Chondrocyte (in vitro differentiated cells): ENCODE results near the gene SMCR8. TPM values are rescaled to one million over a fixed set of nuclear protein-coding genes. Genes with fewer than 3 reads are reported as not detected.

Source experiments
- DNase-seq: peaks from one replicate; pipeline ENCODE4 v3.0.0; 2021; ENCODE audit warnings: mixed read lengths, low spot score
- H3K27ac Mint-ChIP-seq: one replicate; pipeline ENCODE4 v1.8.0; 2021; ENCODE audit warnings: mild to moderate bottlenecking, moderate library complexity, mixed read lengths; ENCODE audit not compliant: unreplicated experiment
- H3K27me3 Mint-ChIP-seq: 2 replicates; pipeline ENCODE4 v1.8.0; 2021; ENCODE audit warnings: low read depth, mixed read lengths
- H3K36me3 Mint-ChIP-seq: 2 replicates; pipeline ENCODE4 v1.8.0; 2021; ENCODE audit warnings: low read depth, mixed read lengths
- H3K4me1 Mint-ChIP-seq: 2 replicates; pipeline ENCODE4 v1.8.0; 2021; ENCODE audit warnings: low read depth, mild to moderate bottlenecking, mixed read lengths
- H3K4me3 Mint-ChIP-seq: one replicate; pipeline ENCODE4 v1.8.0; 2021; ENCODE audit warnings: mild to moderate bottlenecking, moderate library complexity, mixed read lengths; ENCODE audit not compliant: unreplicated experiment
- H3K9me3 Mint-ChIP-seq: 2 replicates; pipeline ENCODE4 v1.8.0; 2021; ENCODE audit warnings: low read depth, mixed read lengths
- total RNA-seq: library from RNA; stranded (reverse); gene quantifications from 3 replicates; pipeline ENCODE4 v1.2.1, GENCODE V29; 2021
- TF ChIP-seq, protein P1 (sequence below): fragments of 200-600 bp; sonication (generic); IDR thresholded peaks from 2 replicates; pipeline ENCODE4 v1.5.0; 2021; ENCODE audit warnings: antibody characterized with exemption, mild to moderate bottlenecking, moderate library complexity

The SMCR8 gene
- total RNA-seq, 1 donor from 2014 or later: 16.1 TPM

DNA sequence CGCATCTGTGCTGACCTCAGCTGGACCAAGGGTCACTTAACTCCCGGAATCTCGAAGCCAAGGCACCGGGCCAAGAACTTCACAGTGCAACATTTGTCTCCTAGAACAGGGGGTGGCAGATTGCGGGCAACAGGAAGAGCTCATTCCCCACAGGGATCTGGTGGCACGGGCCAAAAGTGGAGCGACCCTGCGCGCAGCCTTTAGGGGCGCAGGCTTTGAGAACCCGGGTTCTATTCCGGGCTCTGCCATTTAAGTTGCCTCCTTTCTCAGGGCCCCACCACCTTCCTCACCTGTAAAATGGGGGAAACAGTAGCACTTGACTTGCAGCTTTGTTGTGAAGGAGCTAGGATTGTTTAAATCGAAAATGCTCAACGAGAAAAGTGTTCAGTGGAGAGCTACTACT is 47.6 kb downstream of the SMCR8 start:
- Mint-ChIP-seq H3K36me3 (no peaks in the 10 kb centered on the region), H3K9me3 (no peaks in the 10 kb centered on the region), H3K4me1 (peaks cover 10% of the 10 kb centered on the region), H3K27me3 (no peaks in the 10 kb centered on the region), H3K4me3 (peak overlapping the region; percentile 84), H3K27ac (no peak overlapping the region)
- DNase-seq: no peak
- TF ChIP-seq, protein P1, sequence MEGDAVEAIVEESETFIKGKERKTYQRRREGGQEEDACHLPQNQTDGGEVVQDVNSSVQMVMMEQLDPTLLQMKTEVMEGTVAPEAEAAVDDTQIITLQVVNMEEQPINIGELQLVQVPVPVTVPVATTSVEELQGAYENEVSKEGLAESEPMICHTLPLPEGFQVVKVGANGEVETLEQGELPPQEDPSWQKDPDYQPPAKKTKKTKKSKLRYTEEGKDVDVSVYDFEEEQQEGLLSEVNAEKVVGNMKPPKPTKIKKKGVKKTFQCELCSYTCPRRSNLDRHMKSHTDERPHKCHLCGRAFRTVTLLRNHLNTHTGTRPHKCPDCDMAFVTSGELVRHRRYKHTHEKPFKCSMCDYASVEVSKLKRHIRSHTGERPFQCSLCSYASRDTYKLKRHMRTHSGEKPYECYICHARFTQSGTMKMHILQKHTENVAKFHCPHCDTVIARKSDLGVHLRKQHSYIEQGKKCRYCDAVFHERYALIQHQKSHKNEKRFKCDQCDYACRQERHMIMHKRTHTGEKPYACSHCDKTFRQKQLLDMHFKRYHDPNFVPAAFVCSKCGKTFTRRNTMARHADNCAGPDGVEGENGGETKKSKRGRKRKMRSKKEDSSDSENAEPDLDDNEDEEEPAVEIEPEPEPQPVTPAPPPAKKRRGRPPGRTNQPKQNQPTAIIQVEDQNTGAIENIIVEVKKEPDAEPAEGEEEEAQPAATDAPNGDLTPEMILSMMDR: no peak

DNA sequence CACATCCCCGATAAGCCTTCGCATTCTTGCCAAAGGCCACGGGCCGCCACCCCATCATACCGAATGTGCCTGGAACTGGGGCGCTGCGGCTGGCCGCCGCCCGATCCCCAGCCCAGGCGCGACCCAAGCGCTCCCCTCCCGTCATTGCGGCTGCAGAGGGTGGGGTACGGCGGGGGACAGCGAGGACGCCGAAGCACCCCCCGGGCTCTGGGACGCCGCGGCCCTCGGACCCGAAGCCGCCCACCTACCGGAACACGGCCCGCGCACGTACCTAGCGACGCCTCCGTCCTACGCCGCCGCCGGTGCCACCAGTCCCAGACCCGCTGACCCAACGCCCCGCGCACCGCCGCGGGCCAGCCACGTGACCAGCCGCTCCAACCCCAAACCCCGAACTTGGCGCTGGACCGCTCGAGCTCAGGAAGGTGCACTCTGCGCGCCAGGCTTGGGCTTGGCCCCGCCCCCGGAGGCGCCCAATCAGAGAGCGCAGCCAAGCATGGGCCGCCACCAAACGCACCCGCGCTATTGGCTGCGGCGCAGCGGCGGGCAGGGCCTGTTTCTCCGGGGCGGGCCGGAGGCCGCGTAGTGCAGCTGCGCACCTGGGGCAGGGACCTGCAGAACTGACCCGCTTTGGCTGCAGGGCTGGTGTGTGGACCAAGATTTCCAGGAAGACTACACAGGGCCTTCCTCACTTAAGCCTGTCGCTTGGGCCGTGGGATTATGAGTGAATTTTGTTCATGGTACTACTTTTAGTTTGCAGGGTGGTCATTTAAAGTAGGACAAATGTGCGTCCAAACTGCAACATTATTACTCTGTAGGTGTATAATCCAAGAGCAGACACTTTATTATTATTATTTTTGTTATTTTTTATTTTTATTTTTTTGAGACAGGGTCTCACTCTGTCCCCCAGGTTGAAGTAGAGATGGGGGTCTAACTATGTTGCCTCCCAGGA is 48.3 kb downstream of the SMCR8 start, which contains the start of gene SHMT1:
Gene SHMT1, minus strand, starts transcription at position 450 of the 949 bp plus-strand sequence. CDS start 7,569 bp downstream, outside the sequence.
- TF ChIP-seq, protein P1: no peak
- no peak within 1 kb of the TSS for H3K27ac Mint-ChIP-seq

DNA sequence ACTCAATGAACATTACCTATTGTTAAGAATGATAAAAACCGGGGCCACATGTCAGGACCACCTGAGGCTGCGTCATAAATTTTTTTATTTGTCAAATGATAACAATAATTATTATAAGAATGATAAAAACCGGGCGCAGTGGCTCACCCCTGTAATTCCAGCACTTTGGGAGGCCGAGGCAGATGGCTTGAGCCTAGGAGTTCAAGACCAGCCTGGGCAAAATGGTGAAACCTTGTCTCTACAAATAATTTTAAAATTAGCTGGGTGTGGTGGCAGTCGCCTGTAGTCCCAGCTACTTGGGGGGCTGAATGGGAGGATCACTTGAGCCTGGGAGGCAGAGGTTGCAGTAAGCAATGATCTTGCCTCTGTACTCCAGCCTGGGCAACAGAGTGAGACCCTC is 49.1 kb downstream of the SMCR8 start:
- H3K4me3 Mint-ChIP-seq: no peak overlapping the region
- H3K9me3 Mint-ChIP-seq: no peaks in the 10 kb centered on the region
- H3K27me3 Mint-ChIP-seq: peaks cover 3% of the 10 kb centered on the region
- peaks cover 10% of the 10 kb centered on the region for H3K4me1 Mint-ChIP-seq
- TF ChIP-seq, protein P1: no peak
- H3K27ac Mint-ChIP-seq: no peak overlapping the region
- no peaks in the 10 kb centered on the region for H3K36me3 Mint-ChIP-seq
- no peak for DNase-seq

More for the DNA sequence above, 48.3 kb downstream of the SMCR8 start, which contains the start of gene SHMT1:
- DNase-seq: peak; percentile 95
- Mint-ChIP-seq H3K36me3 (no peaks in the 10 kb centered on the region), H3K27me3 (peaks cover 1% of the 10 kb centered on the region), H3K4me3 (peak within 1 kb of the TSS; percentile 84), H3K4me1 (peaks cover 10% of the 10 kb centered on the region), H3K9me3 (no peaks in the 10 kb centered on the region)

DNA sequence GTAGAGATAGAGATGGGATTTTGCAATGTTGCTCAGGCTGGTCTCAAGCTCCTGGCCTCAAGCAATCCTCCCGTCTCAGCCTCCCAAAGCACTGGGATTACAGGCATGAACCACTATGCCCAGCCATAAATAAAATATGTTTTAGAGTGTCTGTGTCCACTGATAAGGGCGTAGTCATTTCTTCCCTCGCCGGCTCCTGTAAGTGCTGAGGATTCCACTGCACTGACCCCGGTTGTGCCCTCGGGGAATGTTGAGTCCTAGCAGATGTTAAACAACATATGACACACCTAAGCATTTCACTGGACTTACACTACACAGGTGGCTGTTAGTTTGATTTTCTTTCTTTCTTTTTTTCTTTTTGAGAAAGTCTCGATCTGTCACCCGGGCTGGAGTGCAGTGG is 53.9 kb downstream of the SMCR8 start:
- H3K27ac Mint-ChIP-seq: no peak overlapping the region
- no peaks in the 10 kb centered on the region for H3K4me1 Mint-ChIP-seq
- H3K9me3 Mint-ChIP-seq: no peaks in the 10 kb centered on the region
- no peaks in the 10 kb centered on the region for H3K36me3 Mint-ChIP-seq
- H3K4me3 Mint-ChIP-seq: no peak overlapping the region
- TF ChIP-seq, protein P1: no peak
- DNase-seq: no peak
- peaks cover 10% of the 10 kb centered on the region for H3K27me3 Mint-ChIP-seq

DNA sequence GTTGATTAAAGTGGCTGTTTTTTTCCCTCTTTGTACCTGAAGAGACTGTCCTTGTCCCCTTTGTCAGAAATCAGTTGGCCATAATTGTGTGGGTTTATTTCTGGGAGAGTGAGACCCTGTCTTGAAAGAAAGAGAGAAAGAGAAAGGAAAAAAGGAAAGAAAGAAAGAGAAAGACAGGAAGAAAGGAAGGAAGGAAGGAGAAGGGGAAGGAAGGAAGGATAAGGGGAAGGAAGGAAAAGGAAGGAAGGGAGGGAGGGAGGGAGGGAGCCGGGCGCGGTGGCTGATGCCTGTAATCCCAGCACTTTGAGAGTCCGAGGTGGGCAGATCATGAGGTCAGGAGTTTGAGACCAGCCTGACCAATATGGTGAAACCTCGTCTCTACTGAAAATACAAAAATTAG is 55.7 kb downstream of the SMCR8 start:
- no peak for DNase-seq
- Mint-ChIP-seq H3K4me1 (no peaks in the 10 kb centered on the region), H3K27me3 (peaks cover 10% of the 10 kb centered on the region), H3K9me3 (no peaks in the 10 kb centered on the region), H3K27ac (no peak overlapping the region), H3K4me3 (no peak overlapping the region), H3K36me3 (no peaks in the 10 kb centered on the region)
- TF ChIP-seq, protein P1: no peak
